ENCODE data around the gene TRIM31.
"Not testable (repeated sequence)": the region's sequence is repeated elsewhere in the genome, so short reads cannot be mapped to it uniquely, and the experiment has no call there.

TRIM31 gene

GRCh38 chr6:30122515-30122914 is 9.6 kb upstream of the TRIM31 start:
- in situ Hi-C loops (cut with MboI; ENCODE audit: low pct_unique_long_range_greater_than_20kb, low sequenced_read_pairs): no loop called here
- DNase-seq: no peak

GRCh38 chr6:30121446-30122366 is 8.8 kb upstream of the TRIM31 start:
- in situ Hi-C loops (cut with MboI; ENCODE audit: low pct_unique_long_range_greater_than_20kb, low sequenced_read_pairs): no loop called here
- no peak for DNase-seq

GRCh38 chr6:30118691-30119090 is 5.8 kb upstream of the TRIM31 start:
- in situ Hi-C loops (cut with MboI; ENCODE audit: low pct_unique_long_range_greater_than_20kb, low sequenced_read_pairs); DNase-seq: not testable (repeated sequence)

GRCh38 chr6:30116724-30117123 is 3.8 kb upstream of the TRIM31 start:
- no peak for DNase-seq
- in situ Hi-C loops (cut with MboI; ENCODE audit: low pct_unique_long_range_greater_than_20kb, low sequenced_read_pairs): no loop called here

- in situ Hi-C loops (cut with MboI; ENCODE audit: low pct_unique_long_range_greater_than_20kb, low sequenced_read_pairs): no loop called here
- no peak for DNase-seq
These were observed 951 bp upstream of the TRIM31 start for GRCh38 chr6:30113841-30114240.

- DNase-seq: no peak
- in situ Hi-C loops (cut with MboI; ENCODE audit: low pct_unique_long_range_greater_than_20kb, low sequenced_read_pairs): no loop called here
These were observed 392 bp downstream of the TRIM31 start for GRCh38 chr6:30112402-30112994.

- in situ Hi-C loops (cut with MboI; ENCODE audit: low pct_unique_long_range_greater_than_20kb, low sequenced_read_pairs): no loop called here
- no peak for DNase-seq
These were observed 1.5 kb downstream of the TRIM31 start for GRCh38 chr6:30111266-30111856.

- no peak for DNase-seq
- in situ Hi-C loops (cut with MboI; ENCODE audit: low pct_unique_long_range_greater_than_20kb, low sequenced_read_pairs): no loop called here
These were observed 8.2 kb downstream of the TRIM31 start for GRCh38 chr6:30104661-30105060.

GRCh38 chr6:30103872-30104179 is 9.1 kb downstream of the TRIM31 start:
- in situ Hi-C loops (cut with MboI; ENCODE audit: low pct_unique_long_range_greater_than_20kb, low sequenced_read_pairs): no loop called here
- DNase-seq: no peak

- in situ Hi-C loops (cut with MboI; ENCODE audit: low pct_unique_long_range_greater_than_20kb, low sequenced_read_pairs): no loop called here
- DNase-seq: peak; percentile 90
These were observed 9.7 kb downstream of the TRIM31 start for GRCh38 chr6:30102970-30103871.

- no peak for DNase-seq
These were observed 10.4 kb downstream of the TRIM31 start for GRCh38 chr6:30102414-30102969.

GRCh38 chr6:30101444-30102413 is 11.2 kb downstream of the TRIM31 start:
- DNase-seq: peak; percentile 80
- in situ Hi-C loops (cut with MboI; ENCODE audit: low pct_unique_long_range_greater_than_20kb, low sequenced_read_pairs): no loop called here

More at GRCh38 chr6:30102414-30102969, 10.4 kb downstream of the TRIM31 start:
- in situ Hi-C loops (cut with MboI; ENCODE audit: low pct_unique_long_range_greater_than_20kb, low sequenced_read_pairs): no loop called here

GRCh38 chr6:30100585-30101443 is 12.1 kb downstream of the TRIM31 start:
- peak; percentile 54 for DNase-seq
- in situ Hi-C loops (cut with MboI; ENCODE audit: low pct_unique_long_range_greater_than_20kb, low sequenced_read_pairs): no loop called here

- in situ Hi-C loops (cut with MboI; ENCODE audit: low pct_unique_long_range_greater_than_20kb, low sequenced_read_pairs): no loop called here
- DNase-seq: no peak
These were observed 12.7 kb downstream of the TRIM31 start for GRCh38 chr6:30100154-30100553.

- DNase-seq: peak; percentile 21
- in situ Hi-C loops (cut with MboI; ENCODE audit: low pct_unique_long_range_greater_than_20kb, low sequenced_read_pairs): no loop called here
These were observed 14.8 kb downstream of the TRIM31 start for GRCh38 chr6:30097902-30098768.

GRCh38 chr6:30096829-30097228 is 16.1 kb downstream of the TRIM31 start:
- no peak for DNase-seq
- in situ Hi-C loops (cut with MboI; ENCODE audit: low pct_unique_long_range_greater_than_20kb, low sequenced_read_pairs): no loop called here
